RWPE2 (cell line): Measurements from ENCODE around the gene UGT2A1.

Source experiments
- ATAC-seq: fragments of 200-7000 bp; cut with Tn5 transposase; 3 replicates; pipeline ENCODE4 v1.9.1; 2021; ENCODE audit warnings: low read depth
- DNase-seq: peaks from one replicate; pipeline ENCODE4 v3.0.0-alpha.2; 2020; ENCODE audit warnings: low spot score
- H3K27ac ChIP-seq: fragments of 450-650 bp; 2 replicates; pipeline ENCODE4 v1.5.1; 2017; ENCODE audit warnings: mild to moderate bottlenecking; ENCODE audit not compliant: poor library complexity, severe bottlenecking
- H3K27me3 ChIP-seq: fragments of 250-450 bp; sonication (Bioruptor Pico); 2 replicates; pipeline ENCODE4 v1.5.1; 2021; ENCODE audit warnings: mild to moderate bottlenecking, moderate library complexity; ENCODE audit not compliant: insufficient read depth, poor library complexity, severe bottlenecking
- H3K36me3 ChIP-seq: fragments of 250-450 bp; sonication (Bioruptor Pico); 2 replicates; pipeline ENCODE4 v1.5.1; 2020; ENCODE audit warnings: low read depth, mild to moderate bottlenecking, moderate library complexity
- H3K4me1 ChIP-seq: fragments of 250-450 bp; sonication (Bioruptor Pico); 2 replicates; pipeline ENCODE4 v1.5.1; 2021; ENCODE audit warnings: mild to moderate bottlenecking, moderate library complexity; ENCODE audit not compliant: insufficient read depth, poor library complexity, severe bottlenecking
- H3K4me3 ChIP-seq: fragments of 250-450 bp; sonication (Bioruptor Pico); 2 replicates; pipeline ENCODE4 v1.5.1; 2021; ENCODE audit warnings: mild to moderate bottlenecking, moderate library complexity; ENCODE audit not compliant: severe bottlenecking
- H3K9me3 ChIP-seq: fragments of 250-450 bp; sonication (Bioruptor Pico); 2 replicates; pipeline ENCODE4 v1.5.1; 2021; ENCODE audit warnings: mild to moderate bottlenecking, moderate library complexity; ENCODE audit not compliant: severe bottlenecking
- TF ChIP-seq, protein P1 (sequence below): fragments of 450-650 bp; IDR thresholded peaks from one replicate; pipeline ENCODE4 v1.5.1; 2017; ENCODE audit warnings: mild to moderate bottlenecking, moderate library complexity; ENCODE audit not compliant: poor library complexity, severe bottlenecking

The UGT2A1 gene

GRCh38 chr4:69594382-69594781 is 58.7 kb downstream of the UGT2A1 start:
- H3K27me3 ChIP-seq, result no peaks in the 10 kb centered on the region
- no peaks in the 10 kb centered on the region for H3K4me1 ChIP-seq
- no peaks in the 10 kb centered on the region for H3K9me3 ChIP-seq
- DNase-seq (no peak), ATAC-seq (no peak)
- H3K36me3 ChIP-seq, result no peaks in the 10 kb centered on the region
- H3K4me3 ChIP-seq, result no peak overlapping the region
- no peak overlapping the region for H3K27ac ChIP-seq
- TF ChIP-seq, protein P1, sequence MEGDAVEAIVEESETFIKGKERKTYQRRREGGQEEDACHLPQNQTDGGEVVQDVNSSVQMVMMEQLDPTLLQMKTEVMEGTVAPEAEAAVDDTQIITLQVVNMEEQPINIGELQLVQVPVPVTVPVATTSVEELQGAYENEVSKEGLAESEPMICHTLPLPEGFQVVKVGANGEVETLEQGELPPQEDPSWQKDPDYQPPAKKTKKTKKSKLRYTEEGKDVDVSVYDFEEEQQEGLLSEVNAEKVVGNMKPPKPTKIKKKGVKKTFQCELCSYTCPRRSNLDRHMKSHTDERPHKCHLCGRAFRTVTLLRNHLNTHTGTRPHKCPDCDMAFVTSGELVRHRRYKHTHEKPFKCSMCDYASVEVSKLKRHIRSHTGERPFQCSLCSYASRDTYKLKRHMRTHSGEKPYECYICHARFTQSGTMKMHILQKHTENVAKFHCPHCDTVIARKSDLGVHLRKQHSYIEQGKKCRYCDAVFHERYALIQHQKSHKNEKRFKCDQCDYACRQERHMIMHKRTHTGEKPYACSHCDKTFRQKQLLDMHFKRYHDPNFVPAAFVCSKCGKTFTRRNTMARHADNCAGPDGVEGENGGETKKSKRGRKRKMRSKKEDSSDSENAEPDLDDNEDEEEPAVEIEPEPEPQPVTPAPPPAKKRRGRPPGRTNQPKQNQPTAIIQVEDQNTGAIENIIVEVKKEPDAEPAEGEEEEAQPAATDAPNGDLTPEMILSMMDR, result no peak

GRCh38 chr4:69591364-69591763 is 61.7 kb downstream of the UGT2A1 start:
- Histone ChIP-seq H3K4me3 (no peak overlapping the region), H3K9me3 (no peaks in the 10 kb centered on the region), H3K27me3 (no peaks in the 10 kb centered on the region), H3K27ac (no peak overlapping the region), H3K36me3 (no peaks in the 10 kb centered on the region), H3K4me1 (no peaks in the 10 kb centered on the region)
- ATAC-seq, result no peak
- TF ChIP-seq, protein P1, result no peak
- no peak for DNase-seq

DNA sequence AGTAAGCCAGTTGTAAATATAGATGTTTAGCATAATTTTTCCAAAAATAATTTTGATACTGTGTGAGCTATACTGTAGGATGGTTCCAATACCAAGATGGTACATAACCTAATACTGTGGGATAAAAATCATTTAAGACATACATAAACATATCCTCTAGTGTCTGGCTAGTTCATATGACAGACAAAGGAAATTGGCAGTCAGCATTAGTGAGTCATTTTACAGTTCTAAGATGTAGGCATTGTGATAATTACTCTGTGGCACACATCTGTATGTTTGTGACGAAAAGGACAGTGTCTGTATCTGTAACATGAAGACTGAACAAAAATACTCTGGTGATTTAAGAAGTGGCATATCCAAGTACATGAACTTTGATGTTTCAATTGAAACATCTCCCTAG is 63.2 kb downstream of the UGT2A1 start:
- ATAC-seq, result no peak
- Histone ChIP-seq H3K27ac (no peak overlapping the region), H3K4me3 (no peak overlapping the region), H3K27me3 (no peaks in the 10 kb centered on the region), H3K36me3 (no peaks in the 10 kb centered on the region), H3K9me3 (no peaks in the 10 kb centered on the region), H3K4me1 (no peaks in the 10 kb centered on the region)
- DNase-seq, result no peak
- TF ChIP-seq, protein P1, result no peak

GRCh38 chr4:69584135-69584534 is 68.9 kb downstream of the UGT2A1 start:
- ATAC-seq, result no peak
- no peak for DNase-seq
- Histone ChIP-seq H3K9me3 (no peaks in the 10 kb centered on the region), H3K36me3 (no peaks in the 10 kb centered on the region), H3K27me3 (no peaks in the 10 kb centered on the region), H3K4me3 (no peak overlapping the region), H3K4me1 (no peaks in the 10 kb centered on the region), H3K27ac (no peak overlapping the region)
- TF ChIP-seq, protein P1, result no peak

- TF ChIP-seq, protein P1, result no peak
- no peaks in the 10 kb centered on the region for H3K36me3 ChIP-seq
- H3K9me3 ChIP-seq, result no peaks in the 10 kb centered on the region
- ATAC-seq, result no peak
- H3K27ac ChIP-seq, result no peak overlapping the region
- H3K4me3 ChIP-seq, result no peak overlapping the region
- no peaks in the 10 kb centered on the region for H3K27me3 ChIP-seq
- no peaks in the 10 kb centered on the region for H3K4me1 ChIP-seq
- no peak for DNase-seq
Observed at GRCh38 chr4:69583543-69583942, 69.5 kb downstream of the UGT2A1 start.
